Femur (tissue), 1 donor: ENCODE data around the gene OGFR.

Experiments used
- DNase-seq: peaks from one replicate; pipeline ENCODE4 v3.0.0-alpha.2; 2017

OGFR gene

GRCh38 chr20:62770111-62770910 is 34.3 kb upstream of the OGFR start:
- no peak for DNase-seq

GRCh38 chr20:62770916-62771315 is 33.7 kb upstream of the OGFR start:
- DNase-seq: no peak

- no peak for DNase-seq
Observed at GRCh38 chr20:62771396-62772102, 33.1 kb upstream of the OGFR start.

GRCh38 chr20:62772103-62772611 is 32.5 kb upstream of the OGFR start:
- DNase-seq: no peak

GRCh38 chr20:62772619-62772989 is 32.0 kb upstream of the OGFR start:
- DNase-seq: no peak

GRCh38 chr20:62772990-62773844 is 31.4 kb upstream of the OGFR start:
- no peak for DNase-seq

- no peak for DNase-seq
Observed at GRCh38 chr20:62773845-62774714, 30.6 kb upstream of the OGFR start.

- DNase-seq: no peak
Observed at GRCh38 chr20:62774762-62775161, 29.9 kb upstream of the OGFR start.

GRCh38 chr20:62775206-62775605 is 29.4 kb upstream of the OGFR start:
- no peak for DNase-seq

- DNase-seq: no peak
Observed at GRCh38 chr20:62776035-62776691, 28.5 kb upstream of the OGFR start.

GRCh38 chr20:62776692-62777527 is 27.7 kb upstream of the OGFR start:
- DNase-seq: no peak

- DNase-seq: no peak
Observed at GRCh38 chr20:62777528-62777830, 27.2 kb upstream of the OGFR start.

GRCh38 chr20:62778058-62778457 is 26.6 kb upstream of the OGFR start:
- no peak for DNase-seq

- no peak for DNase-seq
Observed at GRCh38 chr20:62778601-62779416, 25.8 kb upstream of the OGFR start.

GRCh38 chr20:62779417-62779685 is 25.3 kb upstream of the OGFR start:
- DNase-seq: no peak

GRCh38 chr20:62780204-62780603 is 24.4 kb upstream of the OGFR start:
- DNase-seq: no peak

GRCh38 chr20:62780696-62781095 is 23.9 kb upstream of the OGFR start:
- no peak for DNase-seq

GRCh38 chr20:62782149-62782892 is 22.3 kb upstream of the OGFR start:
- no peak for DNase-seq

- no peak for DNase-seq
Observed at GRCh38 chr20:62782893-62783278, 21.7 kb upstream of the OGFR start.

GRCh38 chr20:62784497-62784896 is 20.1 kb upstream of the OGFR start:
- no peak for DNase-seq
